Mucosa of stomach (tissue), 1 donor: ENCODE measurements around the gene MMAB.

Source experiments
- H3K27me3 ChIP-seq: one replicate; pipeline ENCODE4 v1.7.0; 2013; ENCODE audit warnings: mild to moderate bottlenecking, low read length; ENCODE audit not compliant: control insufficient read depth, insufficient read depth
- H3K36me3 ChIP-seq: one replicate; pipeline ENCODE4 v1.7.0; 2013; ENCODE audit warnings: low read length; ENCODE audit not compliant: control insufficient read depth, insufficient read depth
- H3K4me1 ChIP-seq: one replicate; pipeline ENCODE4 v1.7.0; 2013; ENCODE audit warnings: mild to moderate bottlenecking, low read length; ENCODE audit not compliant: control insufficient read depth, insufficient read depth
- H3K4me3 ChIP-seq: one replicate; pipeline ENCODE4 v1.7.0; 2013; ENCODE audit warnings: low read length
- H3K9ac ChIP-seq: one replicate; pipeline ENCODE4 v1.7.0; 2013; ENCODE audit warnings: mild to moderate bottlenecking, low read length, moderate library complexity
- H3K9me3 ChIP-seq: one replicate; pipeline ENCODE4 v1.7.0; 2013; ENCODE audit warnings: mild to moderate bottlenecking, low read length, moderate library complexity; ENCODE audit not compliant: control insufficient read depth
- donor health status: Pancreatic carcinoma.

Gene MMAB

DNA sequence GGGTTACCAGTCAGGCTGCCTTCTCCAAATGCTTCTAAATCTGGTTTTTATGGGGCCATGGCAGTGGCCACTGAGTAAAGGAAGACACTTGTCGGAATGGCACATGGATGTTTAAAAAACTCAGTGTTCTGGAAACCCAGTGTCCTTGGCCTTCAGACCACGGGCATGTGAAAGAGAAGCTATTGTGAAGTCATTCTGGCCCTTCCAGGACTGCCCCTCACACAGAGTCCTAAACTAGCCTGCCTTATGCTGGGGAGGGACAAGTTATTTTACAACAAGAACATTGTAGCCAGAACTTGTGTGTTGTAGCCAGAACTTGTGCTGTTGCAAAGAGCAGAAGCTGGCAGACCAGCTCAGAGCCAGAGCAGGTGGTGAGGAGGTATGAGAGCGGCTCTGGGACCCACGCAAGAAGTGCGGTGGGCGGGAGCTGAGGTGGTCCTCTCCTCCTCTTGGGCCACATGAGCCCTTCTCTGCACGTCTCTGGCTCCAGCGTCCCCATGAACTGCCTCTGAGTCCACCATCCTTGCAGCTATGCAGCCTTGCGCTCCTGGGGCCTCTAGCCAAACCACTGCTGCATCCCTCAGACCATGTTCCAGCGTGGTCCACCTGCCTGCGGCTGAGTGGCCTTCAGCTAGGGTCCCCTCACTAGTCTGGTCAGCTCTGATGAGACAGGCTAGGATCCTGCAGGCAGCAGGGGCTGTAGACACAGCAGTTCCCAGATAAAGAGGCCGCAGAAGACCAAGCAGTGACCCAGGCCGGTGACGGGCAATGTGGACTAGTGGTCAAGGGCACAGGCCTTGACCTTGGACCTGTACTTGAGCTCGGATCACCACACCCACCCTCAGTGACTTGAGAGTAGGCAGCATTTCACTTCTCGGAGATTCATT lies 32.5 kb downstream of the MMAB start:
- Histone ChIP-seq H3K27me3 (no peaks in the 10 kb centered on the region), H3K4me1 (no peaks in the 10 kb centered on the region), H3K4me3 (no peak overlapping the region), H3K36me3 (no peaks in the 10 kb centered on the region), H3K9me3 (no peaks in the 10 kb centered on the region), H3K9ac (no peak overlapping the region)

DNA sequence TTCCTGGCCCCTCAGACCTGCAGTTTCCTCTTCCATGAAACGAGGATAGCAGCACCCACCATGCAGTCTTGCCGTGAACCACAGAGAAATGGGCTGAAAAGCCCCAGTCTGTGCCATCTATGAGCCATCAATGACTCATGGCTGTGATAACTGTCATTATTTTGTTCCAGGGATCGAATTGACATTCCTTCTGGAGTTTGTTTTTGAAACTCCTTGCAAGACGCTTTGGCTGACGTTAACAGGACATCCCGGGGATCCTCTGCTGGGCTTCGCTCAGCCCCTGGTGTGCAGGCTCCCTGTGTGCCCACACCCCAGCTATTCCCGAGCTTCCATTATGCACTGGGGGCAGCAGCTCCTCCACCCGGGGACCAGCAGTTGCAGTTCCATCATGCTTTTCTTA lies 33.8 kb downstream of the MMAB start:
- no peak overlapping the region for H3K4me3 ChIP-seq
- H3K27me3 ChIP-seq: no peaks in the 10 kb centered on the region
- no peaks in the 10 kb centered on the region for H3K9me3 ChIP-seq
- no peak overlapping the region for H3K9ac ChIP-seq
- no peaks in the 10 kb centered on the region for H3K4me1 ChIP-seq
- no peaks in the 10 kb centered on the region for H3K36me3 ChIP-seq

DNA sequence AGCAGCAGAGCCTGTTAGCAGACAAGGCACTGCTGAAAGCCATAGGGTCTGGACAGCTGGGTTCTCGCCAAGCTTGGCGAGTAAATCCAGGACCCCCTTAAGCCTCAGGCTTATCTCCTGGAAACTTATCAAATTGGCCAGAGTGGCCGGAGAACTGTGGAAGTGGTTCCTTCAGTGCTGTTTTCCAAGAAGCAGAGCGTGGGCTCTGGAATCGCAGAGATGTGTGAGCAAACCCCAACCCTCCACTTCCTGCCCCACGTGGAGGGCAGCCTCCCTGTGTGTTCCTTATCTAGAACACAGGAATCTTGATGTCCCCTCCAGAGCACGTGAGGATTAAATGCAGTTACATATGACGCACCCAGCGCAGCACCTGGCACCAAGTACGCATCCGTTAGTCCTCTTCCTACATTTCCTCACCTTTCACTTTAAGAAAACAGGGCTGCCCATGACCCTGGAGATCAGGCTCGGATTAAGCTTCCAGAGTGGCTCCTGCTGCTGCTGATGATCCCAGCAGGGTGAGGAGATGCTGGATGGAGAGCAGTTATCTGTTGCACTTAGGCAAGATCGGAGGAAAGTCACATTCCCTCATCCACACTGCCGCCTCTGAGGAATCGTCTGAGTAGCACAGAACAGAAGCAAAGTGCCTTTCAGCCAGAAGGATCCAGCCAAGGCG lies 35.0 kb downstream of the MMAB start:
- Histone ChIP-seq H3K9ac (no peak overlapping the region), H3K36me3 (no peaks in the 10 kb centered on the region), H3K4me3 (no peak overlapping the region), H3K9me3 (no peaks in the 10 kb centered on the region), H3K27me3 (no peaks in the 10 kb centered on the region), H3K4me1 (no peaks in the 10 kb centered on the region)

DNA sequence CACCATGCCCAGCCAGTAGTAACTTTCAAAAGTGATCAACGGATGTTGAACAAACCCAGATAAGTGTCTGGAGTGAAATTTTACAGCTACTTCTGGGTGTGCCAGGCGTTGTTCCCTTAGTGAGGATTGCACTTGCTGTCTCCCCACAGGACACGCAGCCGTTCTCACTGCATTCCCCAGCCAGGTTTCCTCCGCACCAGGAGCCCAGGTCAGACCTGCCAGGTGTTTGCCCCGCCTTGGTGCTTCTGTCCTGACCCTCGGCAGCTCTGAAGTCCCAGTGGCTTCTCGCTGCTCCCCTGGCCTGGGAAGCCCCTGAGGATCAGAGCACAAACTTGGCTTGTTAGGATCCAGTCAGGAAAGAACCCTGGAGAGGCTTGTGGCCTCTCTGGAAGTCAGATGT lies 36.2 kb downstream of the MMAB start:
- Histone ChIP-seq H3K36me3 (no peaks in the 10 kb centered on the region), H3K9me3 (no peaks in the 10 kb centered on the region)

DNA sequence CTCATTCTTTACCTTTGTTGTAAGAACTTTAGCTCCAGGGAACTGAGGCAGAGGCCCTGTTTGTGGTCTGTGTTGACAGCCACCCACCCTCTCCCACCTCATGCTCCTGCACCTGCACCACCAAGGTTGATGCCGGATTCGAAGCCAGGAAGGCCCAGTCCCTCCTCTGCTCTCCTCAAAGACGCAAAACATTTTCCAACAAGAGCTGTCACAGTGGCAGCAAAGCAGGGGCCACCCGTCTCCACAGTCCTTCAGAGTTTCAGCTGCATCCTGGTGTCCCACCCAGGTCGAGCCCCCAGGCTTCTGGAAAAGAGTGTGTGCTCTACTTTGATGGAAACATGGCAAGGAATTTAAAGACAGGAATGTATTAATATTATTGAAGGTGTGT lies 37.4 kb downstream of the MMAB start:
- H3K27me3 ChIP-seq: no peaks in the 10 kb centered on the region
- H3K4me1 ChIP-seq: no peaks in the 10 kb centered on the region
- no peak overlapping the region for H3K9ac ChIP-seq
- no peaks in the 10 kb centered on the region for H3K9me3 ChIP-seq
- H3K4me3 ChIP-seq: no peak overlapping the region
- H3K36me3 ChIP-seq: no peaks in the 10 kb centered on the region

More for the DNA sequence above, 36.2 kb downstream of the MMAB start:
- no peak overlapping the region for H3K9ac ChIP-seq
- no peaks in the 10 kb centered on the region for H3K4me1 ChIP-seq
- no peak overlapping the region for H3K4me3 ChIP-seq
- no peaks in the 10 kb centered on the region for H3K27me3 ChIP-seq

DNA sequence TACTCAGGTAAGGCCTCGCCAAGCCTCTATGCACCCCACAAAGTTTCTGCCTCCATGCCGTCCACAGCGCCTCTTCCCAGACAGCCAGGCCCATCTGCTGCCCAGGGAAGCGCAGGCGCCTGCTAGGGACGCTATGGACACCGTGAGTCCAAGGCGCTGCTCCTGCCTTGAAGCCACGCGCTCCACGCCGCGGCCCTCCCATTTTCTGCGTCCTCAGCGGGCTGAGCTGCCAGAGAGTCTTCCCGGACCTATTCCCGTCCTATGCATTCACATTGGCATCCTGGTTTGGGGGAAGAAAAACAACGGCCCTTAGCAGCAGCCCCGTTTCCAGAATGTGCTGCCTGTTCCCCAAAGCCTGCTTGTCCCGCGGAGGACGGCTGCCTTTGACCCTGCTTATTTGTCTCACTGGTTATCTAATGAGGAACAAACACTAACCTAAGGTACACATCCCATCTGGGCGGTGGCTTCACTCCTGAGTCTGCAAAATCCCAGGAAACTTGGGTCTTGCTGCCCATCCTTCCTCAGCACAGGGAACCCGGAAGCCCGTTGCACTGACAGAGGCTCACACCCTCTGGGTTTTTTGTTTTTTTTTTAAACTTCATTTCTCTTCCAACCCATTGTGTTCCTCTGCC lies 38.0 kb downstream of the MMAB start:
- Histone ChIP-seq H3K27me3 (no peaks in the 10 kb centered on the region), H3K9me3 (no peaks in the 10 kb centered on the region), H3K4me3 (no peak overlapping the region), H3K4me1 (no peaks in the 10 kb centered on the region), H3K36me3 (no peaks in the 10 kb centered on the region), H3K9ac (no peak overlapping the region)

DNA sequence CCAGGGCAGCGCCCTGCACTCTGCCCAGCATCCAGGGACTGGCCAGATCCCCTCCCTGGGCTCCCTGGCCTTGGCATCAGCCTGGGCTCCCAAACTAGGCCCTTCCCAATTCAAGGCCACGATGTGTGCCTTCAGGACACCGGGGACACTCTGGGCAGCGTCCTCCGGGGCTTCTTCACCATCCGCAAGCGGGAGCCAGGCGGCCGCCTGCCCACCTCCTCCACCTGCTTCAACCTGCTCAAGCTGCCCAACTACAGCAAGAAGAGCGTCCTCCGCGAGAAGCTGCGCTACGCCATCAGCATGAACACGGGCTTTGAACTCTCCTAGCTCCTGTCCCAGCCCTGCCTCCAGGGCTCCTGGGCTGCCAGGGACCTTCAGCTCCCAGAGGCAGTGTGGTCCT lies 38.8 kb downstream of the MMAB start:
- Histone ChIP-seq H3K4me3 (no peak overlapping the region), H3K27me3 (no peaks in the 10 kb centered on the region), H3K36me3 (no peaks in the 10 kb centered on the region)

DNA sequence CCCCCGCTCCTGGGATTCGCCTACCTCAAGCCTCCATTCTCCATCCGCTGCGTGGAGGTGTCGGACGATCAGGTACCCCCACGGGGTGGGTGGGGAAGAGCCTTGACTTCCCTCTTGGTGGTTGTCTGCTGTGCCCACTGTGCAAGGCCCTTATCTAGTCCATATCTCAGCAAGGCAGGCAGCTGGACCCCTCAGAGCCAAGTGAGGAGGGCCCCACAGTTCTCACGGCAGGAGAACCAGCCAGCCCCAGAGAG lies 39.9 kb downstream of the MMAB start:
- Histone ChIP-seq H3K27me3 (no peaks in the 10 kb centered on the region), H3K9ac (no peak overlapping the region), H3K36me3 (no peaks in the 10 kb centered on the region), H3K4me3 (no peak overlapping the region), H3K4me1 (no peaks in the 10 kb centered on the region), H3K9me3 (no peaks in the 10 kb centered on the region)

More for the DNA sequence above, 38.8 kb downstream of the MMAB start:
- no peaks in the 10 kb centered on the region for H3K9me3 ChIP-seq
- H3K9ac ChIP-seq: no peak overlapping the region
- H3K4me1 ChIP-seq: no peaks in the 10 kb centered on the region

DNA sequence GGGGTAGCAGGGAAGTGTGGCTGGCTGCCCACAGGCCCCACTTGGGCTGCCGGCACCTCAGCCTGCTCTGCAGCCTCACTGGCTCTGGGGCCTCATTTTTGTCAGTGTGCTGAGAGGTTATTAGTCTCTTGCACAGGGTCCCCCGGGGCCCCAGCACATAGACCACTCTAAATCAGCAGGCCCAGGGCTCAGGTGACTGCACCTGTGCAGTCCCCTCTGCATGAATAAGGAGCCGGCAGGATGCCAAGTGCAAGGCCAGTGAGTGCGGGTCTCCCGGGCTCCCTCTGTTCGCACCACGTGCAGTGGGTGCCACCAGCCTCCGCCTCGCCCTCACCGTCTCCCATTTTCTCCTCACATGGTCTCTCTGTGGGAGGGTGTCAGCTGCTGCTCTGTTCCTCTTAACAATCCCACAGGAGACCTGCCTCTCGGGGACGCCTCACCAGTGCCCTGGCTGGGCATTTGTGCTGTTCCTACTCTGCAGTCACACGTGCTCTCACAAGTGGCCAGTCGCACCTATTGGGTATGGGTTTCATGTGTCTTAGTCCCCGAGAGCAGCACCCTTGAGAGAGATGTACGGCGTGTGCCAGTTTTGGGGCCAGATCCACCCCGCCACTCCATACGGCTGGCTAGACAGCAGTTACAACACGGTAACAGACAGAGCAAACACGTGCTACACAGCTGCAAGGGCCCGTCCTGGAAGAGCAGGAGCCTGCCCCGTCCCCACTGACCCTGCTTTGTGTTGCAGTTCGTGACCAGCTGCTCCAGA lies 40.4 kb downstream of the MMAB start:
- Histone ChIP-seq H3K4me3 (no peak overlapping the region), H3K4me1 (no peaks in the 10 kb centered on the region), H3K36me3 (no peaks in the 10 kb centered on the region), H3K27me3 (no peaks in the 10 kb centered on the region), H3K9ac (no peak overlapping the region), H3K9me3 (no peaks in the 10 kb centered on the region)

DNA sequence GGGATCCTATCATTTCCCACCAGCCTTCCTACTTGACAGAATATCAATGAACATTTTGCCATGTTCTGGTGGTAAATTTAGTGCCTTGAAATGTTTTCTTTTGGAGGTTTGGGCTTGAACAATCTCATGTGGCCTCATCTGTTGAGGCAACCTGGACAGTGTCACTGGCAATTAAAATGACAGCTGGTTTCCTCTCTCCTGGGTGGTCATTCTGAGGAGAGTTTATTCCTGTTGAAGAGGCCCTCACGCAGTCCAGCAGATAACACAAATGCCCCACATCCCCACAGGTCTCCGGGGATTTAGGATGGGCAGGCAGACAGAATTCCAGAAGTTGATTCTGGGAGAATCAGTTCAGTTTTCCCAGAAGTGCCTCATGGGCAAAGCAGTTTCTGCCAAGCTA lies 41.9 kb downstream of the MMAB start:
- no peak overlapping the region for H3K9ac ChIP-seq
- no peak overlapping the region for H3K4me3 ChIP-seq
- no peaks in the 10 kb centered on the region for H3K4me1 ChIP-seq
- no peaks in the 10 kb centered on the region for H3K36me3 ChIP-seq
- no peaks in the 10 kb centered on the region for H3K27me3 ChIP-seq
- no peaks in the 10 kb centered on the region for H3K9me3 ChIP-seq

DNA sequence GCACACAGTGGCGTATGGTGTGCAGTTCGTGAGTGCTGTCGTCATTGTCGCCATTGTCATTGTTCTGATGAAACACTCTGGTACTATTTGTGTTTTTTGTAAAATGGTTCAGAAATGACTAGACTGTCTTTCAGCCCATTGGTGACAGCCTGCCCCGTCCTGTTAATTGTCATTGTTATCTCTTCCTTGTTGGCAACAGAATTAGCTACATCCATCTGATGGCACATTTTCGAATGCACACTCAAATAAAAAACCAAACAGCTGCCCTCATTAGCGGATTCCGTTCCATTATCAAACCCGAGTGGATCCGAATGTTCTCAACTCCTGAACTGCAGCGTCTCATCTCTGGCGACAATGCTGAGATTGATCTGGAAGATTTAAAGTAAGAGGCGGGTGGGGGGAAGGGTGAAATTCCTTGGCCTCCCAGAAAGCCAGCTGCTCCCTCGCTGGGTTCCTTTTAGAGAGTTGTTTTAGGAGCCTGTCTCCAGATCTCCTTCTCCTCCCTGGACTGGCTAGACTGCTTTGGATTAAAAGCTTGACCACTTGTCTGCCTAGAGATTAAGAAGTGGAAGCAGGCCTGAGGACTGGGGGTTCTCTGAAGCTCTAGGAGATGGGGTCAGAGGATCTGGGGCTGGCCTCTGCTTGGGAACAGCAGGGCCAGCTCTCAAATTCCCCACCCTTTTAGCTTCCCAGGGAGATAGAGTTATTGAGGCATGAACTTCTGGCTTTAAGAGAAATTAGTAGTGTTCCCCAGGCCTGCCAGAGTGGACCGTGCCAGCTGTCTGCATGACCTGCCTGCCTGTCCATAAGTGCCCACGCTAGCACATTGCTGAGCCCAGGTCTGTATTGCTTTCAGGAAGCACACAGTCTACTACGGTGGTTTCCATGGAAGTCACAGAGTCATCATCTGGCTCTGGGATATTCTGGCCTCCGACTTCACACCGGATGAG lies 43.3 kb downstream of the MMAB start:
- H3K9me3 ChIP-seq: no peaks in the 10 kb centered on the region
- no peaks in the 10 kb centered on the region for H3K4me1 ChIP-seq
- H3K9ac ChIP-seq: no peak overlapping the region
- H3K4me3 ChIP-seq: no peak overlapping the region
- H3K27me3 ChIP-seq: no peaks in the 10 kb centered on the region
- H3K36me3 ChIP-seq: no peaks in the 10 kb centered on the region
